ENCODE measurements around the gene TC2N.

DNA sequence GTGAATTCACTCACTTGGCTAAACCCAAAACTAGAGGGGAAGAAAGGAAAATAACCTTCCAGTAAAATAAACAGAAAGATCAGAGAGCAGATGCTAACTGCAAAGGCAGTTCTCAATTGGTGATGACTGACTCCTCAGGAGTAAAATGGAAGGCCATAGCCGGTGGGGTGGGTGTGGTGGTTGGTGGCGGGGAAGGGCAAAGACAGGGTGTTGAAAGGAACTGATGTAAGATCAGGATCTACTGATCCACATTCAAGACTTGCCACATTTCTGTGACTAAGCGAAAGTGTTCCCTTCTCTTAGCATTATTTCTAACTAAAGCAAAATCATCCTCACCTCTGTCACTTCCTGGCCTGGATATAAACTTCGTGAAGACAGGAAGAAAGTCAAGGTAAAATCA lies 26.3 kb upstream of the TC2N start:
- TF ChIP-seq CTCF (IDR thresholded peaks at IDR 0.05): no peak
- no peak for TF ChIP-seq POLR2A (IDR thresholded peaks at IDR 0.05)
- no peak for TF ChIP-seq EP300 (IDR thresholded peaks at IDR 0.05)
